GM13976 (cell line): ENCODE measurements around the gene TUBA8.

Experiments
- DNase-seq: peaks from one replicate; pipeline ENCODE4 v3.0.0; 2012; ENCODE audit warnings: low spot score
- in situ Hi-C: fragments of 300-500 bp; cut with MboI; formaldehyde crosslinking; loops from one replicate; pipeline ENCODE4 v1.12.0; 2022; ENCODE audit warnings: low sequenced_read_pairs, mixed read lengths, inconsistent platforms; ENCODE audit not compliant: unreplicated experiment
- TF ChIP-seq, protein P1 (sequence below): IDR thresholded peaks from 2 replicates; pipeline ENCODE4 v1.5.1; 2012; ENCODE audit warnings: borderline replicate concordance, mild to moderate bottlenecking; ENCODE audit not compliant: insufficient read depth; ENCODE audit errors: extremely low read depth, missing control alignments, control extremely low read depth

TUBA8 gene

DNA sequence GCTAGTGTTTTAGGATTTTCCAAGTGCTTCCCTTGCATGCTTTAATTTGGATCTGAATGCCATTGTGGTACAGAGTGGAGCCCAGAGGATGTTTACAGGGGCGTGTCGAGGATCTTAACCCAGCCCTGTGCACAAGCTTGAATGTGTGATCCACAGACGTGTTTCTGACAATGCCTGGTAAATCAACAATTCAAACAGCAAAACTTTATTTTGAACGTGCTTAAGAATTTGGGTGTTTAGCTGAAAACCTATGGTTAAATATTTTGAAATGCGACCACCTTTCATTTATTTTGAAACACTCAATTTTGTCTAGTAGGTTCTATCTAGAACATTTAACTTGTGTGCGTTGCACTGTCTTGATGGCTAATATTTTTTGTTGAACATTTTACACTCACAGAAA, 1.8 kb downstream of the TUBA8 start:
- no peak for DNase-seq
- in situ Hi-C loops, result no loop called here
- TF ChIP-seq, protein P1, sequence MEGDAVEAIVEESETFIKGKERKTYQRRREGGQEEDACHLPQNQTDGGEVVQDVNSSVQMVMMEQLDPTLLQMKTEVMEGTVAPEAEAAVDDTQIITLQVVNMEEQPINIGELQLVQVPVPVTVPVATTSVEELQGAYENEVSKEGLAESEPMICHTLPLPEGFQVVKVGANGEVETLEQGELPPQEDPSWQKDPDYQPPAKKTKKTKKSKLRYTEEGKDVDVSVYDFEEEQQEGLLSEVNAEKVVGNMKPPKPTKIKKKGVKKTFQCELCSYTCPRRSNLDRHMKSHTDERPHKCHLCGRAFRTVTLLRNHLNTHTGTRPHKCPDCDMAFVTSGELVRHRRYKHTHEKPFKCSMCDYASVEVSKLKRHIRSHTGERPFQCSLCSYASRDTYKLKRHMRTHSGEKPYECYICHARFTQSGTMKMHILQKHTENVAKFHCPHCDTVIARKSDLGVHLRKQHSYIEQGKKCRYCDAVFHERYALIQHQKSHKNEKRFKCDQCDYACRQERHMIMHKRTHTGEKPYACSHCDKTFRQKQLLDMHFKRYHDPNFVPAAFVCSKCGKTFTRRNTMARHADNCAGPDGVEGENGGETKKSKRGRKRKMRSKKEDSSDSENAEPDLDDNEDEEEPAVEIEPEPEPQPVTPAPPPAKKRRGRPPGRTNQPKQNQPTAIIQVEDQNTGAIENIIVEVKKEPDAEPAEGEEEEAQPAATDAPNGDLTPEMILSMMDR, result no peak

DNA sequence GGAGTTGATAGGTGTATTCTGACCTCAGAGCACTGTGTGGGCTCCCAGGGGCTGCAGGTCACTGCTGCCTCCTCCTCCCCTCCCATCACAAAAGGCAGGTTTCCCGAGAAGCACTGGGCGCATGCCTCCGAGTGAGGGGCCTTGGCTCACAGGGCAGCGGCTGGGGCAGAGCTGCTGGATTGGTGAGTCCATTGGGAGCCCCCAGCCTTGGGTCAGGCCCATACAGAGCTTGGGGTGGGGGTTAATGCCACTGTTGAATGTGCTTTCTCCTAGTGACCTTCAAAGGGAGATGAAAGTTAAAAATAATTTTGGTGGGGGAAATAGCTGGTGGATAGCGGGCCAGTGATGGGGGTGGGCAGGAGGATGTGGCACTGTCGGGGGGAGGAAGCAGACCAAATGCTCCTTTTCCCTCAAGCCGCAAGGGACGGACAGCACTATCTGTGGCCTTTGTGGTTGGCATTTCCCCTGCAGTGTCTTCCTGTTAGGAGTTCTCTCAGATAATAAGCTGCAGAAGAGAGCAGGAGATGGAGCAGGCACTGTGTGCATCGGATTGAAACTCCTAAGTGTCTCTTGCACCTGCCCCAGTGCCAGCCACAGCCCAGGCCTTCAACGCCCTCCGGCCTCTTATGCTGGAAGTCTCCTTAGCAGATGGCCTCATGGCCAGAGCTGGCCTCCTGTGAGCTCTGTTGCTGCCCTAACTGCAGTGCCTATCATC, 3.2 kb downstream of the TUBA8 start:
- in situ Hi-C loops, result no loop called here
- DNase-seq, result no peak
- TF ChIP-seq, protein P1, result no peak

DNA sequence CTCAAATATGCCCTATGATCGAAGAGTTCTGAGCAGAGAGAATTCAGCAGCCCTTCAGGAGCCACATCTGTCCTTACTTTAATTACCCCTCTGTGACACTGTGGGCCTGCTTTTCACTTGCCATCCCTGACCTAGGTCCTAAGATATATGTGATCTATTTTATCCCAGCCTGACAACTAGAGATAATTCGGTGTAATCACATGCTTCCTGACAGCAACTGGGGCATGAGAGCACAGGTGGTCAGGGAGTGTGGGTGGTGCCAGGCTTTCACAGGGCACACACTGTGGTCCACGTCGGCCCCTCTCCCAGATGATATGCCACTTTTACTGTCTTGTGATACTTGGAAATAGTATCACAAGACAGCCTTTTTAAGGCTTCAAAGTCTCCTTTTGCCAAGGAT, 3.9 kb downstream of the TUBA8 start:
- in situ Hi-C loops, result no loop called here

DNA sequence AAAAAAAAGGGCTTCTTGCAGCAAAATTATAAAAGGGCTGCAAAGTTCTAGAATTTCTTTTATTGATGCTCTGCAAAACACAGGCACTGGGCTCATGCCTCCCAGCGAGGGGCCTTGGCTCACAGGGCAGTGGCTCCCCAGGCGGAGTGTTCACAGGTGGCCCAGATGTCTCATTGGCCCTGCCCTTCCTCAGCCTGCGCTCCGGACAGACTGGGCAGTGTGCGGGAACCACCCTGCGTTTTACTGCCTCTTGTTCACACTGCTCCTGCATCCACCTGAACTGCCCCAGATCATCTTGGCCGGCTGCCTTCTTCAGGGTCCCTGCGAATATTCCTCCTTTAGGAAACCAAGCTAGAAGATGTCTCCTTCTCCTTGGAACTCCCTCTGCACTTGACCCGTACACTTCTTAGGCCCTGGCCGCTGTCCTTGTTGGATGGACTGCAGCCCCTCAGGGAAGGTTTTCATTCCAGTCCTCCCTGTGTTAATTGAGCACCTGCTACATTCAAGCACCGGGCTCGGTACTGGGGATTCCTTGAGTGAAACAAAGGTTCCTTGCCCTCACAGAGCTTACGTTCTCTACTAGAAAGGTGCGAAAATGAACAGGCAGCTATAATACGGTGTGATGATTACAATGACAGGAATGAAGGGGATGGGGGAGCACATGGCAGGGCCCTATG, 4.5 kb downstream of the TUBA8 start:
- TF ChIP-seq, protein P1, result no peak
- in situ Hi-C loops, result no loop called here
- DNase-seq, result no peak

More for the DNA sequence above, 3.9 kb downstream of the TUBA8 start:
- DNase-seq, result no peak
- TF ChIP-seq, protein P1, result no peak

DNA sequence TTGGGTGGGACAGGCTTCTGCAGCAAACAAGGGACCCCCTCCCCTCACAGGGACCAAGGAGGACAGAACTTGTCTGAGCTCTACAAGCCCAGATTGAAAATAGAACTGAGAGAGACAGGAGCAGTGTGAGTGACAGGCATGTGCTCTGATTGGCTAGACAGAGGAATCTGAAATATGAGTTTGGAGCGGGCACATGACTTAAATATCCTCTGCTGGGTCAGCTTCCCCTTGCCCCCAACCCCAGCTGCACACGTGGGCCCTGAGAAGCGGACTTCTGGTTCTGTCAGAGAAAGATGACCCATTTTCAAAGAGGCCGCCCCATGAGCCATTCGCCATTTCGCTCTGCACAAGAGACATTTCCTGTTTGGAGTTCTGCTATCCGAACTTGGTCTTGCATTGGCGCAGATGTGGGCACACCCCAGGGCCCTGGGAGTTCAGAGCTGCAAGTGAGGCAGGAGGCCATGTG, 5.3 kb downstream of the TUBA8 start:
- no peak for DNase-seq
- in situ Hi-C loops, result no loop called here
- TF ChIP-seq, protein P1, result no peak

DNA sequence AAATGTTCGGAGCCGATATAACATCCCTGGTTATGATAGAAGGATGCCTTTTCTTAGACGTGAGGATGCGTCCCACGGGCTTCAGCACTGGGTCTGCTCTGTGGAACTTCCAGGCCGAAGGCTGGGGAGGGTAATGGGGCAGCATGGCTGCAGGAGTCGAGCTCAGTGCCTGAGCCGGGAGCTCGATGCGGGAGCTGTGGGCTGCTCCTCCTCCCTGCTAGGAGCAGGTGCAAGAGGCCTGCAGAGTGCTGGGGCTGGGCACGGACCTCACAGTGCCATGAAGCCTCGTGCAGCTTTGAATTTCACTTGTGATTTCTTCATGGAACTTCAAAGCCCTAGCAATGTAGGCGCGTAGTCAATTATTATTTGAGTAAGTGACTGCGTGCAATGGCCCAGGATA, 6.0 kb downstream of the TUBA8 start:
- in situ Hi-C loops, result no loop called here

More for the DNA sequence above, 6.0 kb downstream of the TUBA8 start:
- TF ChIP-seq, protein P1, result no peak
- DNase-seq, result no peak
